SKM-1 (cell line): ENCODE data around the gene C16orf96.

Source experiments
- DNase-seq: peaks from one replicate; lab custom pipeline; 2025; ENCODE audit not compliant: unreplicated experiment; lab: John Stamatoyannopoulos, UW

C16orf96 gene

DNA sequence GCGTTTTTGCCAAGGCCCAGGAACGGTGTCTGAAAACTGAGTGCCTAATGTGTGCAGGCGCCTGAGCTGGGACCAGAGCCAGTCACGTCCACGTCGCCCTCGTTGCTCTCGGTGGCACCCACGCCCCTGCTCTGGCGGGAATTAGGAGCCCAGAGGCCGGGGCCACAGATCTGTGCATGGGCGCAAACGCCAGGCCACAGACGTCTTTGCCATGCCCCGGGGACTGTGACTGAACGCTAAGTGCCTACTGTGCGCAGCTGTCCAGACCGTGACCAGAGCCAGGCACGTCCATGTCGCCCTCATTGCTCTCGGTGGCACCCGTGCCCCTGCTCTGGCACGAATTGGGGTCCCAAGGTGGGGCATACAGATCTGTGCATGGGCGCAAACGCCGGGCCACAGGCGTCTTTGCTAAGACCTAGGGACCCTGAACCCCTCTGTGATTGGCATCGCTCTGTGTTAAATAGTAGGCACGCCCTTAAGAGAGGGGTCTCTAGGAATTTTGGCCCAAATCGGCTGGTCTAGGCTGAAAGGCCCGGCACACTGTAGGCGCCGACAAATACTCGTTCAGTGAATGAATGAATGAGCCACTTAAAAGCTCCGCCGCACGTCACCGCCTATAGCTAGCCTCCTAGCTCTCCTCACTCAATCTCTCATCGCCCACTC, 59.4 kb downstream of the C16orf96 start:
- DNase-seq, result no peak

DNA sequence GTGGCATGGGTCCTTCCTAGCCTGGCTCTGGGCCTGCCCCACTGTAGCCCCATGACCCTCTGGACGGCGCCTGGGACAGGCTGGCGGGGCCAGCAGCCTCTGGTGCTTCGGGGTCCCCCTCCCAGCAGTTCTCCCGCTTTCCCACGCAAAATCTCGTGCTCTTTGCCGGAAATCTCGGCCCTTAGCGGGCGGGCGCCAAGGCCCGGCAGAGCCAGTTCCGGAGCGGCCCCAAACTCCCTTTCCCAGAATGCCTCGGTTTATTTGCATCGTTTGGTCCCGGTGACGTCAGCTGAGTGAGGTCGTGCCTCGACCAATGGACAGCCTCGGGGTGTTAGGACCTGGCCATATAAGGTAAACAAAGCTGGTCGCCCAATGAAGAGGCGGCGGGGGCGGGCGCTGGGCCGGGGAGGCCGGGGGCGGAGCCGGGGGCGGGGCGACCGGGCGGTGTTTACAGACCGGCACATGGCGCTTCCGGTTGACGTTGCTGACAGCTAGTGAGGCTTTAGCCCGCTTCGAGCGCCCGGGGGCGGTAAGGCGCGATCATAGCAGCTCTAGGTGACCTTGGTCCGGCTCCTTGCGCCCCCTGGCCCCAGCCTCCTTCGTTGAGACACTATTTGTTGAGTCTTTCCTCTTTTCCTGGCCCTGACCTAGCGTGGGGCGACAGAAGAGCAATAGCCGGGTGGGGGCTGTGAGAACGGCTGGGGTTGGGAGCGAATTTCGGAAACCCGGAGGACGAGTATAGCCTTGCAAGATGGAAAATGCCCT, 60.1 kb downstream of the C16orf96 start:
- DNase-seq, result peak; percentile 100

GRCh38 chr16:4617880-4618279, 61.7 kb downstream of the C16orf96 start:
- no peak for DNase-seq

DNA sequence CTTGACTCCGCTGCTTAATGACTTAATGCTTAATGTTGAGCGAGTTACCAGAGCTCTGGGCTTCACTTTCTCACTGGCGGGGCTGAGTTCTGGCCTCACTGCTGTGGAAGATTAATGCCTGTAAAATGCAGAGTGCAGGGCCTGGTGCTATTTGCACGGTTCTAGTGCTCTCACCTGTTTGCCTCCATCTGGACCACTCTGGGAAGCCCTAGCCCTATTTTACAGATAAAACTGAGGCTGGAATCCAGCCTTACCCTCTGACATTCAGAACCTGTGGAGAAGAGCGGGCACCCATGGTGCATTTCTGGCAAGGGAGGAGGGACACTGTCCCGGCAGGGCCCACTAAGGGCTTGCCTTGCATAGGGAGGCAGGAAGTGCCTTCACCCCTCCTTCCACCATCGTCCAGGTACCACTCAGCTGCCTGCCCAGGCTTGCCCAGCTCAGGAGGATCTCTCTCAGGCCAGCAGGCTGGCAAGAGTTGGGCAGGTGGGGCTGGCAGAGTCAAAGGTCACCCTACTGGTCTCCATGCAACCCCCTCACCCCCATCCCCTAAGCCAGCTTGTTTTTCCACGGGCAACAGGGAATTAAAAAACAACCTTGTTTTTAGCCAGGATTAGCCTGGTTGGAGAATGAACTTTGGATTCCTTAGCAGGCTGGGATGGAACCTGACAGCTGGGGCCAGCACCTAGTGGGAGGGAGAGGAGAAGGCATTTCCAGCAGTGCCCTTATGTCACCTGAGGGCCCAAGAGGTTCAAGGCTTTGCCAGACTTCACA, 62.7 kb downstream of the C16orf96 start:
- no peak for DNase-seq

DNA sequence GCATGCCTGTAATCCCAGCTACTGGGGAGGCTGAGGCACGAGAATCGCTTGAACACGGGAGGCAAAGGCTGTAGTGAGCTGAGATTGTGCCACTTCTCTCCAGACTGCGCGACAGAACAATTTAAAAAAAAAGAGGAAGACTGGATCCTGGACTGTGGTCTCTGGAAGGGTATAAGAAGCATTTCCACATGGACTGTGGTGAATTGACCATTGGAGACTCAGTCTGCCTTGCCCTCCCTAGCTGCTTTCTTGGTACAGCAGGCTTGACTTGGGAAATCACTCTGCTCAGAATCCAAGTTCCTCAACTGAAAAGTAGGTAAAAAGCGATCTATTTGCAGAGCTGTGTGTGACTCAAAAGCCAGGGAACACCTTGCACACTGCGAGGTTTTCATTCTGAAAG, 67.5 kb downstream of the C16orf96 start:
- no peak for DNase-seq

DNA sequence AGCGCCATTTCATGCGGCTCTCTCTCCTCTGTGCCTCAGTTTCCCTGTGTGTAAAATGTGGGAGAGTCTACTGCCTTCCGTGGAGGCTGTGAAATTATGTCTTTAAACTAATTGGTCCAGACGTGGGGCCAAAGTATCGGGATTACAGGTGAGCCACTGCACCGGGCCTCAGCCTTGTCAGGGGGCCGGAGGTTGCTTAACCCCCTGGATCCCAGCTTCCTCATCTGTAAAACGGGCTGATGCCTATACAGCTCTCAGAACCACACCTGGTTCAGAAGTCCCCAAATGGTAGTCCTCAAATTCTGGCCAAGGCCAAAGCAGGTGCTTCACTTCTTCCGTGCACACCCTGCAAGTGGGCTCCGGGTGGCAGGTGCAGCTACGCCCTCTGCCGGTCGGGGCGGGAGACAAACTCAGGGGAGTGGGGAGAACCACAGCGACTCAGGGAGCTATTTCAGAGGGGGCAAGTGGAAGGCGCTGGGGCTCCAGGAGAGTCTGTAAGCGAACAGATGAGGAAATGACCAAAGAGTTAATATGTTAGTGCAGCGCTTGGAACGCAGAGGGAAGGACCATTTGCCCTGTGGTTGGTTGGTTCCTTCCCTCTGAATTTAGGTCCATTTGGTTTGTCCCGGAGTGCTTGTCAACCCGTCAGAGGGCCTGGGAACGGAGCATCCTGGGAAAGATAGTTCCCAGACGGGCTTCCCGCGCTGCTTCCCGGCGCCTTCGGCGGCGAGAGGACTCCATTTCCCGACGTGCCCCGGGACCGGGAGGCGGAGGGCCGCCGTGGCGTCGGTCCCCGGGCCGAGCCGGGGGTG, 68.1 kb downstream of the C16orf96 start, which contains the start of gene MGRN1:
TSS of gene MGRN1 (plus strand) at position 812 of the 812 bp plus-strand sequence. CDS start 135 bp downstream, outside the sequence.
- peak; percentile 95 for DNase-seq

- peak; percentile 17 for DNase-seq
Measured at GRCh38 chr16:4624827-4625559, 68.9 kb downstream of the C16orf96 start.

GRCh38 chr16:4625560-4626159, 69.5 kb downstream of the C16orf96 start:
- DNase-seq, result no peak

- DNase-seq, result no peak
Measured at GRCh38 chr16:4626396-4626795, 70.3 kb downstream of the C16orf96 start.

- no peak for DNase-seq
Measured at GRCh38 chr16:4628283-4628682, 72.1 kb downstream of the C16orf96 start.

GRCh38 chr16:4631444-4631843, 75.3 kb downstream of the C16orf96 start:
- DNase-seq, result no peak

DNA sequence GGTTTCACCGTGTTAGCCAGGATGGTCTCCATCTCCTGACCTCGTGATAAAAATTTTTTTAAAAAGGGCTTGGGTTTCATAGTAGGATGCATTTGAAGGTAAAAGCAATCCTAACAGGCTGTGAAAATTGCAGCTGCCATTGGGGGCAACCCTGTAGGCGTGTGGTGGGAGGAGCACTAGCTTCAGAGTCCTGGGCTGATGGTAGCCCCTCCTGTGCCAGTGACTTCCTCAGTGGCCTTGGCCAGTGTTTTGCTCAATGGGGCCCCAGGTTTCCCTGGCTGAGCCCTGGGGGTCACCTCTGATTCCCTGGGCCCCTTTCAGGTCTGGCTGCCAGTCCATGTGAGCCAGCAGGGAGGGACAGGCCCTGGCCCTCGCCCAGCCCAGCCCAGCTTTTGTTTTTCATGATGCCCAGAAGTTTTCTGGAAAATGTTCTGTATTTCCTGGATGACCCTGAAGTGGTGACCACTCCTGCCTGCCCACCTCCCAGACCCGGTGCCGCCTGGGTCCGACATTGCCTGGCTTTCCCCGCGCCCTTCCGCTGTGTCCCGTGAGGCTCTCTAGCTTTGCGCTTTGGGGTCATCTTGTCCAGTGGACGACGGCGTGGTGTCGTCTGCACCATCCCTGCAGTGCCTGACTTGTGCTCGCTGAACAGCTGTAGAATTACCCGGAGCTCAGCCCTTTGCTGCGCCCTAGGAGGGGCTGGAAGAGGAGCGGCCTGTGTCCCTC, 77.9 kb downstream of the C16orf96 start:
- DNase-seq, result no peak

DNA sequence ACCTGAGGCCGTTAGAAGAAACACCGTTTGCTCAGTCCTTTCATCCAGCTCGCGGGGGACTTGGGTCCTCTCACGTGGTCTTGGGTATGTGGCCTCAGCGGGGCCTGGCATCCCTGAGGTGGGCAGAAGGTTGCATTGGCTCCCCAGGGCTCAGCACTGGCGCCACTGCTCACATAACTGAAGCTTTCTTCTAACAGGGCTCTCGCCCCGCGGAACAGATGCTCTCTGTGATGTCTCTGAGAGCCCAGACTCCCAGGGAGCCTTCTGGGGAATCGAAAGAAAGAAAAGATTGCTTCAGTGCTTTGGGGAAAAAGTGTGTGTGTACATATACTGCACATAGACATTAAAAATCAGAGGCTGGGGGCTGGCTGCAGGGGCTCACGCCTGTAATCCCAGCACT, 78.6 kb downstream of the C16orf96 start:
- DNase-seq, result no peak

GRCh38 chr16:4636196-4636595, 80.1 kb downstream of the C16orf96 start:
- DNase-seq, result no peak

DNA sequence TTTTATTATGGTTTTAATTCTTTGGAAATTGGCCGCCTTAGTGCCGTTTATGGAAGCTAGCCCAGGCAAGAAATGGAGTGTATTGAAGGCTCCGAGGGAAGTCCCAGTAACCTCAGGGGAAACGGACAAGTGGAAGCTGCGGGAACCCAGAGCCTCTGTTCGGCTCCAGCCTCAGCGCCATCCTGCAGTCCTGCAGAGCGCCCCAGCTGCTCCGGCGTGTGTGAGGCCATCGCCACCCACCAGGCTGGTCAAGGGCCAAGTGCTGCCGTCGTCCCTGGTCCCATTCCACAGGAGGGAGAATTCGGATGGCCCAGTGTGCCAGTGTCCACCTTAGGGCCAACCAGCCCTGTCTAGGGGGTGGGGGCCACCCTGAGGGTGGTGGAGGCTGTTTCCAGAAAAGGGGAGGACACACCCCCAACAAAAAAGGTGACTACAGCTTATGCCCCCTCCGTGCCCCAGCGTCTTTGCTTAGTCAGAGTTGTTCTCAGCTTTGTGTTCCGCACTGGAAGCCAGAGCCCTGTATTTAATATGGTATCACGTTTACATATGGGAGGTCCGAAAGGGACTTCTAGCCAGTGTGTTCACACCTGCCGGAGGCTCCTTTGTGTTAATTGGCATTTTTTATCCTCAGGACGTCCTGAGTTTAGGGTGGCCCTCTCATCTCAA, 81.5 kb downstream of the C16orf96 start:
- no peak for DNase-seq

DNA sequence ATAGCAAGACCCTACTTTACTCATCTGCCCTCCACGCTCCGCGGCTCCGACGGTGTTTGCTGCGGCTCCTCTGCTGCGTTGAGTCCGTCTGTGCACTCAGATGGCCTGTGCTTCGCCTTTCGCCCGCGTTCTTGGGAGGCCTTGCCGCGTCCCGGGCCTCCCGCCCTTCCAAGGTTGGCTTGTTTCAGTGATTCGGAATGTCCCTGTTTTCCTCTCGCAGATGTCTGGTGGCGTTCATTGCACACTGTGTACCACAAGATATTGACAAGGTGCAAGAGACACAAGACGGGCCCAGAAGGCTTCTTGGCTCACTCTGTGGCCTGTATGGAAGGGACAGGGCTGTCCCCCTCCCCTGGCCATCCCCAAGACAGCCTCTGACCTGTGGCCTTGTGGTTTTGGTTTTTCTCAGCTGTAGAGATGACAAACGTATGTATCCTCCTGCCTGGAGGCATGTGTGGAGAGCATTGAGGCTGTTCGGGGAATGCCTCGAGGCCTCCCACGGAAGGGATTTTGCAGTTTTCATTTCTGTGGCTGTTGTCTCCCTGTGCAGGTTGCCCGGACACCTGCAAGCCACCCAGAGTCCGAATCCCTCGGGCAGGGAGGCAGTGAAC, 83.9 kb downstream of the C16orf96 start:
- DNase-seq, result no peak

GRCh38 chr16:4640572-4641305, 84.6 kb downstream of the C16orf96 start:
- DNase-seq, result no peak

DNA sequence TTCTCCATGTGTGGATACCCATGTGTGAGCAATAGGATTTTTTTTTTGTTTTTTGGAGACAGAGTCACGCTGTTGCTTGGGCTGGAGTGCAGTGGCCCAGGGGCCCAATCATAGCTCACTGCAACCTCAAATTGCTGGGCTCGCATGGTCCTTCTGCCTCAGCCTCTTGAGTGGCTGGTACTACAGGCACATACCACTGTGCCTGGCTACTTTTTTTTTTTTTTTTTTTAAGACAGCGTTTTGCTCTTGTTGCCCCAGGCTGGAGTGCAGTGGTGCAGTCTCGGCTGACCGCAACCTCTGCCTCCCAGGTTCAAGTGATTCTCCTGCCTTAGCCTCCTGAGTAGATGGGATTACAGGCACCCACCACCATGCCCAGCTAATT, 85.2 kb downstream of the C16orf96 start:
- no peak for DNase-seq
